DOHH2 (cell line): Measurements from ENCODE around the gene LMOD3.

ENCODE experiments used
- H3F3A ChIP-seq: fragments of 200-600 bp; sonication (generic), shearing (Covaris generic); 2 replicates; pipeline ENCODE4 v1.6.0; 2016; ENCODE audit warnings: antibody characterized with exemption, mild to moderate bottlenecking; ENCODE audit not compliant: control insufficient read depth, insufficient read depth
- H3K27ac ChIP-seq: fragments of 200-600 bp; sonication (generic); 2 replicates; pipeline ENCODE4 v1.5.1; 2014; ENCODE audit warnings: low read depth, mild to moderate bottlenecking, low read length, moderate library complexity
- H3K27me3 ChIP-seq: fragments of 200-600 bp; sonication (generic); 2 replicates; pipeline ENCODE4 v1.6.1; 2014; ENCODE audit warnings: mild to moderate bottlenecking, low read length, mixed read lengths; ENCODE audit not compliant: control insufficient read depth
- H3K36me3 ChIP-seq: fragments of 200-600 bp; sonication (generic); 2 replicates; pipeline ENCODE4 v1.6.1; 2014; ENCODE audit warnings: mild to moderate bottlenecking, low read length, moderate library complexity, mixed read lengths; ENCODE audit not compliant: control insufficient read depth
- H3K4me1 ChIP-seq: fragments of 200-600 bp; sonication (generic); 2 replicates; pipeline ENCODE4 v1.6.1; 2014; ENCODE audit warnings: mild to moderate bottlenecking, low read length, mixed read lengths; ENCODE audit not compliant: control insufficient read depth
- H3K4me2 ChIP-seq: fragments of 200-600 bp; sonication (generic); 2 replicates; pipeline ENCODE4 v1.6.0; 2014; ENCODE audit warnings: mild to moderate bottlenecking, low read length, moderate library complexity
- H3K4me3 ChIP-seq: fragments of 200-600 bp; sonication (generic); 2 replicates; pipeline ENCODE4 v1.5.1; 2014; ENCODE audit warnings: mild to moderate bottlenecking, low read length, mixed read lengths
- H3K79me2 ChIP-seq: fragments of 200-600 bp; sonication (generic); 2 replicates; pipeline ENCODE4 v1.6.1; 2014; ENCODE audit warnings: mild to moderate bottlenecking, low read length, mixed read lengths; ENCODE audit not compliant: control insufficient read depth
- H3K9me2 ChIP-seq: fragments of 200-600 bp; sonication (generic); replicated peaks from 2 replicates; pipeline ENCODE4 v1.6.1; 2014; ENCODE audit warnings: mild to moderate bottlenecking, low read length, mixed read lengths; ENCODE audit not compliant: control insufficient read depth
- H3K9me3 ChIP-seq: fragments of 200-600 bp; sonication (generic); 2 replicates; pipeline ENCODE4 v1.6.1; 2014; ENCODE audit warnings: antibody characterized with exemption, low read length, mixed read lengths; ENCODE audit not compliant: control insufficient read depth, insufficient read depth
- H4K20me1 ChIP-seq: fragments of 200-600 bp; sonication (generic); 2 replicates; pipeline ENCODE4 v1.6.0; 2014; ENCODE audit warnings: low read depth, mild to moderate bottlenecking, antibody characterized with exemption, low read length, moderate library complexity; ENCODE audit not compliant: control insufficient read depth, insufficient read depth
- EZH2phosphoT487 ChIP-seq: fragments of 200-600 bp; sonication (generic); IDR thresholded peaks from 2 replicates; pipeline ENCODE4 v1.6.1; 2017; ENCODE audit warnings: borderline replicate concordance, mild to moderate bottlenecking, antibody characterized with exemption, low read length, moderate library complexity, mixed read lengths
- TF ChIP-seq, protein P1 (sequence below): fragments of 200-600 bp; sonication (generic); IDR thresholded peaks from one replicate; pipeline ENCODE4 v1.5.1; 2014; ENCODE audit warnings: antibody characterized with exemption, mild to moderate bottlenecking, low read depth, low read length; ENCODE audit not compliant: poor library complexity, severe bottlenecking

The LMOD3 gene

DNA sequence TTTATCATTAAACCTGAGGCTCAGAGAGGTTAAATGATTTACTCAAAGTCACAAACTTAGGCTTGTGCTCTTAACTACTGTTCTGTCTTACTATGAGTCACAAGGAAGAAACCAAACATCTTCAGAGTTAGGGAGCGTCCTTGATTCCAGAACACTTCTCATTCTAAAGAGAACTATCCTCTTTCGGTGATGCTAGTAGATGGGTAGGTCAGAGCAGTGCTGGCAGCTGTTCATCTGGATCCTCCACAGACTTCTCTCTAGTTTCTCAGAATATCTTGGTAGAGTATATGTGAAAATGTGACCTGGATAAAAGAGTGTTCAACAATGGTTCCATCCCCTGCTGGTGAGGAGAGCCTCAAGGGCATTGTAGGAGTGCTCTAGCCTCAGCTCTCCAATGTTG, 34.3 kb downstream of the LMOD3 start:
- peaks cover 38% of the 10 kb centered on the region for H3K79me2 ChIP-seq
- H4K20me1 ChIP-seq: no peaks in the 10 kb centered on the region
- peaks cover 18% of the 10 kb centered on the region for H3F3A ChIP-seq
- H3K4me2 ChIP-seq: peak overlapping the region; percentile 36
- H3K4me3 ChIP-seq: no peak overlapping the region
- H3K27ac ChIP-seq: no peak overlapping the region
- TF ChIP-seq EZH2phosphoT487: no peak
- TF ChIP-seq, protein P1, sequence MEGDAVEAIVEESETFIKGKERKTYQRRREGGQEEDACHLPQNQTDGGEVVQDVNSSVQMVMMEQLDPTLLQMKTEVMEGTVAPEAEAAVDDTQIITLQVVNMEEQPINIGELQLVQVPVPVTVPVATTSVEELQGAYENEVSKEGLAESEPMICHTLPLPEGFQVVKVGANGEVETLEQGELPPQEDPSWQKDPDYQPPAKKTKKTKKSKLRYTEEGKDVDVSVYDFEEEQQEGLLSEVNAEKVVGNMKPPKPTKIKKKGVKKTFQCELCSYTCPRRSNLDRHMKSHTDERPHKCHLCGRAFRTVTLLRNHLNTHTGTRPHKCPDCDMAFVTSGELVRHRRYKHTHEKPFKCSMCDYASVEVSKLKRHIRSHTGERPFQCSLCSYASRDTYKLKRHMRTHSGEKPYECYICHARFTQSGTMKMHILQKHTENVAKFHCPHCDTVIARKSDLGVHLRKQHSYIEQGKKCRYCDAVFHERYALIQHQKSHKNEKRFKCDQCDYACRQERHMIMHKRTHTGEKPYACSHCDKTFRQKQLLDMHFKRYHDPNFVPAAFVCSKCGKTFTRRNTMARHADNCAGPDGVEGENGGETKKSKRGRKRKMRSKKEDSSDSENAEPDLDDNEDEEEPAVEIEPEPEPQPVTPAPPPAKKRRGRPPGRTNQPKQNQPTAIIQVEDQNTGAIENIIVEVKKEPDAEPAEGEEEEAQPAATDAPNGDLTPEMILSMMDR: no peak
- no peaks in the 10 kb centered on the region for H3K36me3 ChIP-seq
- no peaks in the 10 kb centered on the region for H3K27me3 ChIP-seq
- no peaks in the 10 kb centered on the region for H3K9me3 ChIP-seq
- H3K4me1 ChIP-seq: peaks cover 83% of the 10 kb centered on the region
- H3K9me2 ChIP-seq: no peaks in the 10 kb centered on the region

DNA sequence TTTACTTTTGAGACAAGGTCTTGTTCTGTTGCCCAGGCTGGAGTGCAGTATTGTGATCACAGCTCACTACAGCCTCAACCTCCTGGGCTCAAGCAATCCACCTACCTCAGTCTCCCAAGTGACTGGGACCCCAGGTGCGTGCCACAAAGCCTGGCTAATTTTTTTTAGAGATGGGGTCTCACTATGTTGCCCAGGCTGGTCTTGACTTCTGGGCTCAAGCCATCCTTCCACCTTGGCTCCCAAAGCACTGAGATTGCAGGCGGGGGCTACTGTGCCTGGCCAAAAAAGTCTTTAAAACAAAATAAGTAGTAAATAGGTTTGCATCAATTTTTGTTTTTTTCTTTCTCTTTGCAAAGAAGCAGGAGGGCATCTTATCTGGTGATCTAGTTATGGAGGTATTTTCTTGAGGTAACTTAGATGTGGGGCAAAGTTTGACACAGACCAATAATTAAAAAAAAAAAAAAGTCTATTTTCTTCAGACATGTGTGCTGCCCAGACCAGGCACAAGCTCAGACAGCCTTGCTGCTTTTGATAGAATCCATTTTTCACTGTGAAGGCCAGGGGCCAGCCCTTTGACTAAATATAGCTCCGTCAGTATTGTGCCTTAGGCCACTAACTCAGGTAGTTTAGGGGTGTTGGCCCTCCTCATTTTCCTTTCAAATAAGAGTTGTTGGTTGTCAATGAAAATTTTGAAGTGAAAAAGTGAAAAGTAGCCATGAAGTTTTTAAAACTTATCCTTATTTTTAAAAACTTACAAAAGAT, 35.2 kb downstream of the LMOD3 start:
- Histone ChIP-seq H3K9me2 (no peaks in the 10 kb centered on the region), H3F3A (peaks cover 24% of the 10 kb centered on the region), H3K79me2 (peaks cover 38% of the 10 kb centered on the region), H4K20me1 (no peaks in the 10 kb centered on the region), H3K9me3 (no peaks in the 10 kb centered on the region), H3K27ac (no peak overlapping the region), H3K36me3 (no peaks in the 10 kb centered on the region), H3K4me2 (peak overlapping the region; percentile 22), H3K27me3 (no peaks in the 10 kb centered on the region), H3K4me3 (no peak overlapping the region), H3K4me1 (peaks cover 84% of the 10 kb centered on the region)
- TF ChIP-seq, protein P1: no peak
- TF ChIP-seq EZH2phosphoT487: no peak

GRCh38 chr3:69085833-69086722, 36.3 kb downstream of the LMOD3 start:
- H3K79me2 ChIP-seq: peaks cover 38% of the 10 kb centered on the region
- no peak overlapping the region for H3K27ac ChIP-seq
- H3K9me2 ChIP-seq: no peaks in the 10 kb centered on the region
- TF ChIP-seq, protein P1: no peak
- no peak for TF ChIP-seq EZH2phosphoT487
- H3K4me1 ChIP-seq: peaks cover 84% of the 10 kb centered on the region
- peak overlapping the region; percentile 94 for H3K4me2 ChIP-seq
- no peaks in the 10 kb centered on the region for H4K20me1 ChIP-seq
- no peaks in the 10 kb centered on the region for H3K27me3 ChIP-seq
- H3K9me3 ChIP-seq: no peaks in the 10 kb centered on the region
- H3K36me3 ChIP-seq: no peaks in the 10 kb centered on the region
- peaks cover 30% of the 10 kb centered on the region for H3F3A ChIP-seq
- H3K4me3 ChIP-seq: peak overlapping the region; percentile 92
